Chondrocyte (in vitro differentiated cells): ENCODE data around the gene SLC2A13. TPM values are rescaled to one million over a fixed set of nuclear protein-coding genes. Genes with fewer than 3 reads are reported as not detected.

Experiments
- DNase-seq: peaks from one replicate; pipeline ENCODE4 v3.0.0; 2021; ENCODE audit warnings: mixed read lengths, low spot score
- H3K27ac Mint-ChIP-seq: one replicate; pipeline ENCODE4 v1.8.0; 2021; ENCODE audit warnings: mild to moderate bottlenecking, moderate library complexity, mixed read lengths; ENCODE audit not compliant: unreplicated experiment
- H3K27me3 Mint-ChIP-seq: 2 replicates; pipeline ENCODE4 v1.8.0; 2021; ENCODE audit warnings: low read depth, mixed read lengths
- H3K36me3 Mint-ChIP-seq: 2 replicates; pipeline ENCODE4 v1.8.0; 2021; ENCODE audit warnings: low read depth, mixed read lengths
- H3K4me1 Mint-ChIP-seq: 2 replicates; pipeline ENCODE4 v1.8.0; 2021; ENCODE audit warnings: low read depth, mild to moderate bottlenecking, mixed read lengths
- H3K4me3 Mint-ChIP-seq: one replicate; pipeline ENCODE4 v1.8.0; 2021; ENCODE audit warnings: mild to moderate bottlenecking, moderate library complexity, mixed read lengths; ENCODE audit not compliant: unreplicated experiment
- H3K9me3 Mint-ChIP-seq: 2 replicates; pipeline ENCODE4 v1.8.0; 2021; ENCODE audit warnings: low read depth, mixed read lengths
- total RNA-seq: library from RNA; stranded (reverse); gene quantifications from 3 replicates; pipeline ENCODE4 v1.2.1, GENCODE V29; 2021
- TF ChIP-seq, protein P1 (sequence below): fragments of 200-600 bp; sonication (generic); IDR thresholded peaks from 2 replicates; pipeline ENCODE4 v1.5.0; 2021; ENCODE audit warnings: antibody characterized with exemption, mild to moderate bottlenecking, moderate library complexity

SLC2A13 gene
- total RNA-seq, 1 donor from 2014 or later = 14.4 TPM

DNA sequence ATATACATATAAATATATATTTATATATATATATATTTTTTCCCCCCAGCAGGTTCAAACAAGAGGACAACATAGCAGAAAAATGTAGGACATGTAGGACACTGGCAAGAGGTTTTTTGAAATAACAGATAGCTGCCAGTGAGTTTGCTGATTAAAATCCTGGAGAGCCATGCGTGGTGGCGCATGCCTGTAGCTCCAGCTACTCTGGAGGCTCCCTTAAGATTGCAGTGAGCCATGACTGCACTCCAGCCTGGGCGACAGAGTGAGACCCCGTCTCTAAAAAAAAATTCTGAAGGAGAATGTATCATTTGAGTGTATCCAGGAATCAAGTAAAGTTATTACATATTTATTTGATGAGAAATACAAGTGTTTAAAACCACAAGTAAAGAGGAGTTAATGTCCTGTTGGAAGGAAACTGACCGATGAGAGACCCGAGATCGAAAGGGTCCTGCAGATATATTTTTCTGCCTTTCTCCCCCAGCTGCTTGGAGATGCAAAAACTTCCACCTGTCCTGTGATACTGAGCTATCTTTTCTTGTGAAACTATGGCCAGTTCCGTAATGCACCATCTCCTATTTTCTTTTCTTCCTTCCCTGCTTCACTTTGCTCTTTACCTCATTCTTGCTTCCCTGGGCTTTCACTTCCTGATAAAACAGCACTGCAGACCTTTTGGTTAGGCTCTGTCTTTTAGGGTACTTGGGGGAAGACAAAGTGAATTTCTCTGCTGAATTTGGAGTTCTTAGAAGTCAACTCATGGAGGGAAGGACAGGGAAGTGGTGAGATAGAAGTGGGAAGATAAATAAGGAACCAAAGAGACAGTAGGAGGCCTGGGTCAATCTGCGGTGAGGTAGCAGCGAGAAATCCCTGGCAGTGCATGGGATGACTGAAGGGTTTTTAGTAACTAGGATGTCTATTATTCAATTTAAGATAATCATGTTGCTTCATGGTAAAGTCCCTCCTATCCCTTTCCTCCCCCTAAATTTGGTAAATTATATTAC, 41.2 kb upstream of the SLC2A13 start:
- TF ChIP-seq, protein P1, sequence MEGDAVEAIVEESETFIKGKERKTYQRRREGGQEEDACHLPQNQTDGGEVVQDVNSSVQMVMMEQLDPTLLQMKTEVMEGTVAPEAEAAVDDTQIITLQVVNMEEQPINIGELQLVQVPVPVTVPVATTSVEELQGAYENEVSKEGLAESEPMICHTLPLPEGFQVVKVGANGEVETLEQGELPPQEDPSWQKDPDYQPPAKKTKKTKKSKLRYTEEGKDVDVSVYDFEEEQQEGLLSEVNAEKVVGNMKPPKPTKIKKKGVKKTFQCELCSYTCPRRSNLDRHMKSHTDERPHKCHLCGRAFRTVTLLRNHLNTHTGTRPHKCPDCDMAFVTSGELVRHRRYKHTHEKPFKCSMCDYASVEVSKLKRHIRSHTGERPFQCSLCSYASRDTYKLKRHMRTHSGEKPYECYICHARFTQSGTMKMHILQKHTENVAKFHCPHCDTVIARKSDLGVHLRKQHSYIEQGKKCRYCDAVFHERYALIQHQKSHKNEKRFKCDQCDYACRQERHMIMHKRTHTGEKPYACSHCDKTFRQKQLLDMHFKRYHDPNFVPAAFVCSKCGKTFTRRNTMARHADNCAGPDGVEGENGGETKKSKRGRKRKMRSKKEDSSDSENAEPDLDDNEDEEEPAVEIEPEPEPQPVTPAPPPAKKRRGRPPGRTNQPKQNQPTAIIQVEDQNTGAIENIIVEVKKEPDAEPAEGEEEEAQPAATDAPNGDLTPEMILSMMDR = no peak
- H3K9me3 Mint-ChIP-seq = no peaks in the 10 kb centered on the region
- H3K4me1 Mint-ChIP-seq = no peaks in the 10 kb centered on the region
- H3K4me3 Mint-ChIP-seq = no peak overlapping the region
- DNase-seq = no peak
- H3K27ac Mint-ChIP-seq = no peak overlapping the region
- no peaks in the 10 kb centered on the region for H3K36me3 Mint-ChIP-seq
- peaks cover 10% of the 10 kb centered on the region for H3K27me3 Mint-ChIP-seq

GRCh38 chr12:40145896-40146295, 40.0 kb upstream of the SLC2A13 start:
- DNase-seq = no peak
- H3K9me3 Mint-ChIP-seq = no peaks in the 10 kb centered on the region
- no peaks in the 10 kb centered on the region for H3K36me3 Mint-ChIP-seq
- H3K27me3 Mint-ChIP-seq = peaks cover 8% of the 10 kb centered on the region
- TF ChIP-seq, protein P1 = no peak
- H3K4me3 Mint-ChIP-seq = no peak overlapping the region
- no peak overlapping the region for H3K27ac Mint-ChIP-seq
- H3K4me1 Mint-ChIP-seq = no peaks in the 10 kb centered on the region

DNA sequence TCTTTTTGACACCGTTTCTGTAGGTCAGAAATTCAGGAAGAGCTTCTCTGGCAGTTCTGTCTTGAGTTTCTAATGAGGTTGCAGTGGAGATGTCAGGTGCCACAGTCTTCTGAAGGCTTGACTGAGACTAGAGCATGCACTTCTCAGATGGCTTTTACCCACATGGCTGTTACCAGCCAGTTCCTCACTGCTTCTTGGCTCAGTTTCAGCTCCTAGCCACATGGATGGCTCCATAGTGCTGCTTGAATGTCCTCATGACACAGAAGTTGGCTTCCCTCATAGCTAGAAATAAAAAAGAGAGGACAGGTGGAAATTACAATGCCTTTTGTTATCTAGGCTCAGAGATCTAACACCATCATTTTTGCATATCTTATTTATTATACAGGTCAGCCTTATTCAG, 38.1 kb upstream of the SLC2A13 start:
- Mint-ChIP-seq H3K4me3 (no peak overlapping the region), H3K9me3 (no peaks in the 10 kb centered on the region), H3K27ac (no peak overlapping the region), H3K36me3 (no peaks in the 10 kb centered on the region), H3K4me1 (no peaks in the 10 kb centered on the region), H3K27me3 (peaks cover 8% of the 10 kb centered on the region)
- TF ChIP-seq, protein P1 = no peak
- DNase-seq = no peak

GRCh38 chr12:40142001-40142744, 36.3 kb upstream of the SLC2A13 start:
- Mint-ChIP-seq H3K27me3 (peaks cover 6% of the 10 kb centered on the region), H3K4me3 (no peak overlapping the region), H3K4me1 (no peaks in the 10 kb centered on the region), H3K36me3 (no peaks in the 10 kb centered on the region), H3K27ac (no peak overlapping the region), H3K9me3 (no peaks in the 10 kb centered on the region)
- DNase-seq = no peak
- TF ChIP-seq, protein P1 = no peak

DNA sequence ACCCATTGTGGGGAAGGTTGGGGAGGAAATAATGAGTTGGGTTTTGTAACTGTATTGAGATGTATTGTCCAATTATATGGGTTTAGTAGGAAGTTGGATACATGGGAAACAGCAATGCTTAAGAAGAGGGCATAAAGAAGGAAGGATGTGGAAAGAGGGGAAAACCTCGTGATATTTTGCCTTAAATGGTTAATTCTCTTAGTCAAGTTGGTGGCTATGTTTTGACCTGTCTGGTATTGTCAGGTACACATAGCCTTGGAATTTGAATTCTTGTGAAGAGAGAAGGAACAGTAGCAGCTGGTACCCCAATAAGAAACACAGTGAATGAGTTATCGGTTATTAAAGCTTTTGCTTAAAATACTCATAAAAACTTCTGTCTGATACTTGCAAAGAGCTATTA, 32.6 kb upstream of the SLC2A13 start:
- TF ChIP-seq, protein P1 = no peak
- Mint-ChIP-seq H3K27ac (no peak overlapping the region), H3K27me3 (peaks cover 3% of the 10 kb centered on the region), H3K36me3 (no peaks in the 10 kb centered on the region), H3K4me3 (no peak overlapping the region), H3K4me1 (no peaks in the 10 kb centered on the region), H3K9me3 (no peaks in the 10 kb centered on the region)
- no peak for DNase-seq
